A673 (cell line): ENCODE results near the gene LEFTY1. TPM values are rescaled to one million over a fixed set of nuclear protein-coding genes. Genes with fewer than 3 reads are reported as not detected.

ENCODE experiments used
- BruUV-seq: library from RNA; stranded (reverse); fragments of 400-500 nt; replicated peaks from 2 replicates; lab custom pipeline; 2021; lab: Mats Ljungman, UMichigan
- CTCF ChIA-PET: fragments of 300-600 bp; sonication (Branson Sonifier 250); formaldehyde crosslinking; loops from one replicate; lab custom pipeline; 2022; ENCODE audit warnings: antibody characterized with exemption; lab: Charles Lee
- POLR2A ChIA-PET: fragments of 300-600 bp; sonication (Branson Sonifier 250); formaldehyde crosslinking; loops from one replicate; lab custom pipeline; 2022; ENCODE audit warnings: antibody characterized with exemption; ENCODE audit not compliant: low non-redundant PET; lab: Charles Lee
- DNase-seq: peaks from one replicate; pipeline ENCODE4 v3.0.0-alpha.2; 2015; ENCODE audit warnings: low spot score
- H3K27ac ChIP-seq: fragments of 200-600 bp; sonication (generic); 2 replicates; pipeline ENCODE4 v1.5.1; 2016; ENCODE audit warnings: mixed run types, low read depth, mild to moderate bottlenecking, mixed read lengths, antibody characterized with exemption, low read length; ENCODE audit not compliant: poor library complexity, severe bottlenecking
- H3K27me3 ChIP-seq: fragments of 200-600 bp; sonication (generic); replicated peaks from 2 replicates; pipeline ENCODE4 v1.6.1; 2017; ENCODE audit warnings: mixed run types, low read depth, mild to moderate bottlenecking, mixed read lengths, antibody characterized with exemption, low read length; ENCODE audit not compliant: insufficient read depth, poor library complexity
- H3K36me3 ChIP-seq: fragments of 200-600 bp; sonication (generic); 2 replicates; pipeline ENCODE4 v1.6.1; 2016; ENCODE audit warnings: mixed run types, mild to moderate bottlenecking, mixed read lengths, antibody characterized with exemption, low read length; ENCODE audit not compliant: insufficient read depth, poor library complexity, severe bottlenecking
- H3K4me1 ChIP-seq: fragments of 200-600 bp; sonication (generic); 2 replicates; pipeline ENCODE4 v1.6.1; 2017; ENCODE audit warnings: mixed run types, mild to moderate bottlenecking, mixed read lengths, antibody characterized with exemption, low read length; ENCODE audit not compliant: insufficient read depth, poor library complexity, severe bottlenecking
- H3K4me3 ChIP-seq: fragments of 200-600 bp; sonication (generic); 2 replicates; pipeline ENCODE4 v1.5.1; 2016; ENCODE audit warnings: low read depth, mixed run types, mild to moderate bottlenecking, mixed read lengths, low read length; ENCODE audit not compliant: poor library complexity, severe bottlenecking
- H3K9me3 ChIP-seq: fragments of 200-600 bp; sonication (generic); 2 replicates; pipeline ENCODE4 v1.6.1; 2016; ENCODE audit warnings: mixed run types, low read depth, mild to moderate bottlenecking, mixed read lengths, antibody characterized with exemption, low read length; ENCODE audit not compliant: poor library complexity, severe bottlenecking
- EZH2 ChIP-seq: fragments of 200-600 bp; sonication (generic); IDR thresholded peaks from 2 replicates; pipeline ENCODE4 v1.6.1; 2017; ENCODE audit warnings: borderline replicate concordance, low read depth, mild to moderate bottlenecking, mixed read lengths, antibody characterized with exemption, low read length; ENCODE audit not compliant: poor library complexity, severe bottlenecking
- intact Hi-C: fragments of 100-400 bp; cut with micrococcal nuclease; formaldehyde crosslinking; loops from one replicate; pipeline ENCODE4 v1.10.0; 2022; ENCODE audit not compliant: unreplicated experiment
- total RNA-seq: library from RNA; stranded (reverse); gene quantifications from 2 replicates; pipeline ENCODE4 v1.2.3, GENCODE V29; 2021
- TF ChIP-seq, protein P1 (sequence below): fragments of 300-800, 200-600 bp; sonication (generic); conservative IDR thresholded peaks from 2 replicates; pipeline ENCODE4 v1.5.1; 2017; ENCODE audit warnings: low read depth, mild to moderate bottlenecking, antibody characterized with exemption, low read length, moderate library complexity, mixed read lengths

Gene LEFTY1
- total RNA-seq, 1 experiment from 2014 or later: not detected

GRCh38 chr1:225899044-225899925 lies 10.3 kb upstream of the LEFTY1 start:
- no peak for TF ChIP-seq EZH2
- TF ChIP-seq, protein P1, sequence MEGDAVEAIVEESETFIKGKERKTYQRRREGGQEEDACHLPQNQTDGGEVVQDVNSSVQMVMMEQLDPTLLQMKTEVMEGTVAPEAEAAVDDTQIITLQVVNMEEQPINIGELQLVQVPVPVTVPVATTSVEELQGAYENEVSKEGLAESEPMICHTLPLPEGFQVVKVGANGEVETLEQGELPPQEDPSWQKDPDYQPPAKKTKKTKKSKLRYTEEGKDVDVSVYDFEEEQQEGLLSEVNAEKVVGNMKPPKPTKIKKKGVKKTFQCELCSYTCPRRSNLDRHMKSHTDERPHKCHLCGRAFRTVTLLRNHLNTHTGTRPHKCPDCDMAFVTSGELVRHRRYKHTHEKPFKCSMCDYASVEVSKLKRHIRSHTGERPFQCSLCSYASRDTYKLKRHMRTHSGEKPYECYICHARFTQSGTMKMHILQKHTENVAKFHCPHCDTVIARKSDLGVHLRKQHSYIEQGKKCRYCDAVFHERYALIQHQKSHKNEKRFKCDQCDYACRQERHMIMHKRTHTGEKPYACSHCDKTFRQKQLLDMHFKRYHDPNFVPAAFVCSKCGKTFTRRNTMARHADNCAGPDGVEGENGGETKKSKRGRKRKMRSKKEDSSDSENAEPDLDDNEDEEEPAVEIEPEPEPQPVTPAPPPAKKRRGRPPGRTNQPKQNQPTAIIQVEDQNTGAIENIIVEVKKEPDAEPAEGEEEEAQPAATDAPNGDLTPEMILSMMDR: no peak
- Histone ChIP-seq H3K36me3 (no peaks in the 10 kb centered on the region), H3K4me3 (no peak overlapping the region), H3K4me1 (no peaks in the 10 kb centered on the region), H3K27me3 (no peaks in the 10 kb centered on the region), H3K27ac (no peak overlapping the region), H3K9me3 (no peaks in the 10 kb centered on the region)
- intact Hi-C loops: no loop called here
- BruUV-seq: no TSS peak
- CTCF ChIA-PET: no interaction called here
- DNase-seq: no peak
- POLR2A ChIA-PET: no interaction called here

GRCh38 chr1:225897595-225898514 lies 8.9 kb upstream of the LEFTY1 start:
- ChIA-PET POLR2A (no interaction called here), CTCF (no interaction called here)
- TF ChIP-seq, protein P1: no peak
- TF ChIP-seq EZH2: no peak
- Histone ChIP-seq H3K9me3 (no peaks in the 10 kb centered on the region), H3K36me3 (no peaks in the 10 kb centered on the region), H3K27me3 (no peaks in the 10 kb centered on the region), H3K4me1 (no peaks in the 10 kb centered on the region), H3K27ac (no peak overlapping the region), H3K4me3 (no peak overlapping the region)
- no peak for DNase-seq
- BruUV-seq: no TSS peak
- intact Hi-C loops: no loop called here

GRCh38 chr1:225896937-225897549 lies 8.1 kb upstream of the LEFTY1 start:
- Histone ChIP-seq H3K27ac (no peak overlapping the region), H3K27me3 (no peaks in the 10 kb centered on the region), H3K4me1 (no peaks in the 10 kb centered on the region), H3K36me3 (no peaks in the 10 kb centered on the region), H3K4me3 (no peak overlapping the region), H3K9me3 (no peaks in the 10 kb centered on the region)
- TF ChIP-seq, protein P1: no peak
- TF ChIP-seq EZH2: no peak
- BruUV-seq: no TSS peak
- POLR2A ChIA-PET: no interaction called here
- DNase-seq: no peak
- CTCF ChIA-PET: no interaction called here
- intact Hi-C loops: no loop called here
